Daoy (cell line): ENCODE measurements around the gene CDCP1. TPM values are rescaled to one million over a fixed set of nuclear protein-coding genes. Genes with fewer than 3 reads are reported as not detected.
A peak's percentile ranks its signal among the peaks of the same experiment; 100 is the strongest.

ENCODE experiments used
- DNase-seq: peaks from one replicate; pipeline ENCODE4 v3.0.0-alpha.2; 2015; ENCODE audit warnings: low read depth
- total RNA-seq: library from RNA; depleted of rRNA; stranded (reverse); fragments of >200 nt; shearing (Covaris generic); gene quantifications from 2 replicates; pipeline ENCODE4 v1.2.3, GENCODE V29; 2014

Gene CDCP1
- total RNA-seq, 1 experiment from 2014 or later, result 20.6 TPM

DNA sequence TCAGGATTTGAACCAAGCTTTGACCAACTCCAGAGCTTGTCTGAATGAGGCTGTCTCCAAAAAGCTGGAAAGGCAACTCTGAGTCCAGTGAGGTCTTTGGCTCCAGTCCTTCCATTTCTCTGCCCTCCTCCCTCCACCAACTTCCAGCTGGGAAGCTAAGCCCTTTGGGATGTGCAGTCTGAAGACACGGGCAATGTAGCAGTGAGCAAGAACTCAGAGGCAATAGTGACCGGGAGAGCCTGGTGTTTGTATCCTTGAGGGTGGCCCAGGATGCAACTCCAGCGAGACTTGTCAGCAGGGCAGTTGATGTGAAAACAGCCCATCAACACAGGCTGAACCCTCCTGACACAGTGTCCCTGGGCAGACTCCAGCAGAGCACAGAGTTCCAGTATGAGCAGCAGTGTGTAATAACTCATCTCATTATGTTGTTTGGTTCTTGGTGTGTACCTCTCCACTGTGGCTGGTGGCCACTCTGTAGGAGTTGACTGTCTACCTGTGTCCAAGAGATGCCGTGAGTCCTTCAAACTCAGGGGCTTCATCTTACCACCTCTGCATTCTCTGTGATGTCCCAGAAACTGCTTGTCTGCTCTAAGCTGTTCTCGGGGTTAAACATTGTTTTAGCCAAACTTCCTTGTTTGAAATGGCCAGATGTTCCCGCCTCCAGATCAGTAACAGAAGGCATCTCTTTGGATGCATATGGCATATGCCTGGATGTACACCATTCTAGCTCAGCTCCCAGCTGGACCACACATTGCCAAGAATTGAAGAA, 6.6 kb downstream of the CDCP1 start:
- DNase-seq, result no peak

- no peak for DNase-seq
These were observed 8.5 kb downstream of the CDCP1 start for GRCh38 chr3:45137656-45138181.

- DNase-seq, result no peak
These were observed 10.2 kb downstream of the CDCP1 start for GRCh38 chr3:45135959-45136358.

DNA sequence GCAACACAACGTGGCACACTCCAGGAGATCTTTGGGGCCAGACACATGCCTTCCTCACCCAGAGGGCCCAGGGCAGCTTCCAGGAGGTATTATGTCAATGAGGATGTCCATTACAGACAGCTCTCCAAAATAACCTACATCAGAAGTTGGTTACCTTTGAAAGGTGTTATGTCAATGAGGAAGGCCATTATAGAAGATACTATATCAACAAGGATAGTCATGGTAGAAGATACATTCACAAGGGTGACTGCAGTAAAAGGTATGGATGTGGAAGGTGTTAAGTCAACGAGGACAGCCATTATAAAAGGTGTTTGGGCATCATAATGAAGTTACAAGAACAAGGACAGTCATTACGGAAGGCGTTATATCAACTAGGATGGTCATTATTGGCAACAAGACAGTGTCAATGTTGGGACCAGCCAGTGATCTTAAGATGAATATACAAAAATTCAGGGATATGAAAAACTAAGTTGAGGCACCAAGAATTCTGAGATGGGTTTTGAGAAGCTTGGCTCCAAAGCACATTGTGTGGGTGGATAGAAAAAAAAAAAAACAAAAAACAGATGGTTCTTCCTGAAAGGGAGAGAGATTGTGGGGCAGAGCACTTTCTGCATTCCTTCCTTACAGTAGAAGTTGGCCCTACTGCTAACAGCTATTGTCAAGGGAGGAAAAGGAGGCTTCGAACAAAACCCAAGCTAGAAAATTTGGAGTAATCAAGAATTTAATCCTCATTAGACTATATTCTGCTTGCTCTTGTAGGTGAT, 11.2 kb downstream of the CDCP1 start:
- DNase-seq, result no peak

DNA sequence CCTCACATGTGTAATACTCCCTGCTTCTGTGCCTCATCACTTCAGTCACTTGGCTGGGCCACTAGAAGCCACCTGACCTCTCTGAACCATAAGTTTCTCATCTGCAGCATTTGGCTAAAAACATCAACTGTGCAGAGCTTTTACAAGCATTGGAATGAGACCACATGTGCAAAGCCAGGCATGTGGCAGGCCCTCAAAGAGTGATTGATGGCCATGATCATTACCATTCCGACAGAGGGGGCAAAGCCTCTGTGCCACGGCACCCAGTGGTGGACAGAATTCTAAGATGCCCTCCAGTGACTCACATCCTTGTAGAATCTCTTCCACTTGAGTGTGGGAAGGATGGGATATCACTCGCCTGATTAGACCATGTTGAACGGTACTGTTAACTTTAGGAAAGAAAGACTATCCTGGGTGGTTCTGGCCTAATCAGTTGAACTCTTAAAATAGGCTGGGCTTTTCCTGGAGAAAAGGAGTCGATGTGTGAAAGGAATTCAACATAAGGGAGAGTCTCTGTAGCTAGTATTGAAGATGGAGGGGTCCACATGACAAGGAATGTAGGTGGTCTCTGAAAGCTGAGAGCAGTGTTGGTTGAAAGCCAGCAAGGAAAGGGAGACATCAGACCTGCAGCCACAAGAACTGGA, 13.5 kb downstream of the CDCP1 start:
- DNase-seq, result peak; percentile 68

DNA sequence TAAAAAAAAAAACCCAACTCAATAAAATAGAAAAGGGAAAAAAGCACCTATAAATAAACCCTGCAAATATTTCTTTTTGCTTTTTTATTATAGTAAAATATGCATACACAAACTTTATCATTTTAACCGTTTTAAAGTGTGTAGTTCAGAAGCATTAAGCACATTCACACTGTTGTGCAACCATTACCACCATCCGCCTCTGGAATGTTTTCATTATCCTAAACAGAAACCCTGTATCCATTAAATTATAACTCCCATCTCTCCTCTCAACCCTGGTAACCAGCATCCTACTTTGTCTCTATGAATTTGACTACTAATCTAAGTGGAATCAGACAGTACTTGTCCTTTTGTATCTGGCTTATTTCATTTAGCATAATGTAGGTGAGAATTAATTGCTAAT, 15.0 kb downstream of the CDCP1 start:
- no peak for DNase-seq

GRCh38 chr3:45130476-45130875, 15.7 kb downstream of the CDCP1 start:
- DNase-seq, result no peak

DNA sequence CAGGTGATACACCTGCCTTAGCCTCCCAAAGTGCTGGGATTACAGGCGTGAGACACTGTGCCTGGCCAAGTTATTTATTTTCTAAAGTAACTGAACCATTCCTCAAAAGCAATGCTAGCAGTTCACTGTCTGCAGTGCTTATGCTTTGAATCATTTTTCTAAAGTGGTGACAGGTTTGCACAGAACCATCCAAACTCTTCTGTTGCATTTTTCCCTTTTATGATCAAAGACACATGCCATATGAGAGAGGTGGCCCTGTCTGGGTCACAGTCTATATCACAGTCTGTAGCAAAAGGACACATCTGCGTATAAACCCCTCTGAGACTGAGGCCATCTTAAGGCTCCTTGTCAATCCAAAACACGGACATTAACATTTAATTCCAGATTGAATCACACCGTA, 17.2 kb downstream of the CDCP1 start:
- no peak for DNase-seq

DNA sequence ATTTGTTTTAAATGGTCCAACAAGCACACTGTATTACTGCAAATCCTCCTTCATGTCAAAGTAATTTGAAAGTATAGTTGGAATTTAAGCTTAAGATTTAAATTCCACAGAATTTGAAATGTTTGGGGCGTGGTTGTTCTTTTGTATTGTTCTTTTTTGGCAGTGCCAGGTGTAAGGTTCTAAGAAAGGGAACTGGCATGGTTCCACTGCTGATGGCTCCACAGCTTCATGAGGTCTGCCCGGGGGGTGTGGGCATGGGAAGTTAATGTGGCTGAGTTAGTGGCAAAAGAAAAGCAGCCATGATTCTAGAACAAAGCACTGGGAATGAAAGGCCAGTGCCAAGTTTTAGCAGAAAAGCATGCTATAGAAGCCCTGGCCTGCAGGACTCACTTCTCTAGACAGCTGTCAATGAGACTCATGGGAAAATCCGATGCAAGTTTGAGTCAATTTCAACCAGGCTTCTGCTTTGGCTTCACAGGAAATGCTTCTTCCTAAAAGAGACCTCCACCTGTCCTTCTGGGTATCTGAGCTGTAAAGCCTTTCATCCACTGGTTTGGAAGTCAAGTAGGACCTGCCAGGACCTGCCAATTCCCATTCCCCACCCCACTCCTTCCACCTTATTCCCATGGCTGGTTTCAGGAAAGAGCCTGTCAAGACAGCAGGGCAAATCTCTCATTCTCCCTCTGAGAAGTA, 18.9 kb downstream of the CDCP1 start:
- no peak for DNase-seq

GRCh38 chr3:45126730-45127129, 19.4 kb downstream of the CDCP1 start:
- DNase-seq, result no peak

DNA sequence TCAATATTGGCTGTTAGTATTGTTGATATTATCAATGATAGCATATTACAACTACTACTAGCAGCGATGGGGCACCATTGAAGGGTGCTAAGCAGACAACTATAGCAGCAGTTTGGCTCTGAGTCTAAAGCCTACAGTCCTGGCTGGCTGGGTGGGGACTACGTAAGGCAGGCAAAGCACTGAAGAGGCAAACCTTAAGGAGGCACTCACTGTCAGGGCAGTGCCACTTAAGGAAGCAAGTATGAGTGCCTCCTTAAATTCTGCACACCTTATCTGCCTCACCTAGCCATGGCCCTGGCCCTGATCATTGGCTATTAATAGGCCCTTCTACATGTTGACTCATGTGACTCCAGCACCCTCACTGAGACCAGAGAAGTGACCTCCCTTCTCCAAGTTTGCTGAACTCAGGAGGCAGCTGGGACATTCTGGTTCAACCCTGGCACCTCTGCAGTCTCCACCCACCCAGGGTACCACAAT, 20.6 kb downstream of the CDCP1 start:
- DNase-seq, result no peak

DNA sequence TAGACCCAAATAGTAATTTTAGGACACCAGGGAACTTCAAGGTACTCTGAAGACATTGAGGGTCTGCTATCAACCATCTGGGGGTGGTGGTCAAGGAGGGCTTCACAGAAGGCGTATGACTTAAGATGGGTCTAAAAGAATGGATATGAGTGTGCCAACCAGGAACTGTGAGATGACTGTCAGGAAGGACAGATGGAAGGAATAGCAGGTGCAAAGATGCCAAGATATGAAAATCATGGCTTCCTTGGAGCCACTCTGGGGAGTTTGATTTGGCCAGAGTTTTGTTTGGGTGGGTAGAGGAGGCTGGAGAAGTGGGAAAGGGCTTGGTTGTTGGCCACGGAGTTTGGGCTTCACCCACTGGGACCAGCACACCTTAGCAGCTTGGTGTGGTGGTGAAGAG, 21.2 kb downstream of the CDCP1 start:
- DNase-seq, result no peak

GRCh38 chr3:45124352-45124751, 21.8 kb downstream of the CDCP1 start:
- peak; percentile 85 for DNase-seq

GRCh38 chr3:45123581-45124269, 22.5 kb downstream of the CDCP1 start:
- DNase-seq, result peak; percentile 86

GRCh38 chr3:45123030-45123429, 23.1 kb downstream of the CDCP1 start:
- DNase-seq, result no peak

DNA sequence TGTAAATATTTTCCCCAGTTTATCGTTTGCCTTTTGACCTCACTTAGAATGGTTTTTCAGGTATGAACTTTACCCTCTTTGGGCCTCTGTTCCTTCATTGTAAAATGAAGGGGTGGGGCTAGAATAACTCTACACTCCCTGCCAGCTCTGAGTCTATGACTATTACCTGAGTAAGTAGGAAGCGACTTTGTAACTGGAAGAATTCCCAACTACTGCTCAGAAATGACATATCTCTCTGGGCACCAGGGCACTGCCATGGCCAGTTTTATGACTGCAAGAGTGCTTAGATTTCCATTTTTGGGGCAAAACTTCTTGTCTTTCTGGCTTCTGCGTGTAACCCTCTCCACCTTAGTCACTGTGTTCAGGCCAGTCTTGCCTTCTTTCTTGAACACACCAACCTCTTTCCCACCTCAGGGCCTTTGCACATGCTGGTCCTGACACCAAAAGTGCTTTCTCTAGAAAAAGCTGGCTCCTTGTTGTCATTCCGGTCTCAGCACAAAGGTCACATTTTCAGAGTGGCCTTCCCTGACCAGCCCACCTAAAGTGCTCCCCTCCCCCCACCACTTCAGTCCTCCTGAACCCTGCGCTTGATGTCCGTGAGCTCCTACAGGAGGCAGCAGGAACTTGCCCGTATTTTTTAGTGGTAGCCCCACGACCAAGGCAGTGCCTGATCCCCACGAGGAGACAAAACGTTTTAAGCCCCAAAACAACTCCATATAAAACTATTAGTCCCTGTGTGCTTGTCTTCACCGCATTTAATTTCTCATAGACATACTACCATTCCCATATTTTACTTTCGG, 25.6 kb downstream of the CDCP1 start:
- no peak for DNase-seq

DNA sequence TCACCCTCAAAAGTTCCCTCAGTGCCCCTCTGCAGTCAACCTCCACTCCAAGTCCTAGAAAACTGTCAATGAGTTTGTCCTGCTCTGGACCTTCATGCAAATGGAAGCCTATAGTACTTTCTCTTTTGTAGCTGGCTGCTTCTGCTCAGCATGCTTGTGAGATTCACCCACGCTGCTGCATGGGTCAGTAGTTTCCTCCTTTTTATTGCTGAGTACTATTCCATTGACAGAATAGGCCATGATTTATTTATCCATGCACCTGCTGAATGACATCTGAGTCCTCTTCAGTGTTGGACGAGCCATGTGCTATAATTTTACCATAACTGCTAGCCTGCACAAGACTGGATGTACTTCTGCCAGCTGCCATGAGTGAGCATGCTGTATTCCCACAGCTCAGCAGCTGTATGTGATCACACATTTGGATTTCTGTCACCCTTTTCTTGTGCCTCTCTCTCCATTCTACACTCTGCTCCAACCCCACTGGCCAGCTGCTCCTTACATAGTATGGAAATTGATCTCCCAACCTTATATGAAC, 26.3 kb downstream of the CDCP1 start:
- DNase-seq, result no peak

- no peak for DNase-seq
These were observed 26.8 kb downstream of the CDCP1 start for GRCh38 chr3:45119376-45119775.

DNA sequence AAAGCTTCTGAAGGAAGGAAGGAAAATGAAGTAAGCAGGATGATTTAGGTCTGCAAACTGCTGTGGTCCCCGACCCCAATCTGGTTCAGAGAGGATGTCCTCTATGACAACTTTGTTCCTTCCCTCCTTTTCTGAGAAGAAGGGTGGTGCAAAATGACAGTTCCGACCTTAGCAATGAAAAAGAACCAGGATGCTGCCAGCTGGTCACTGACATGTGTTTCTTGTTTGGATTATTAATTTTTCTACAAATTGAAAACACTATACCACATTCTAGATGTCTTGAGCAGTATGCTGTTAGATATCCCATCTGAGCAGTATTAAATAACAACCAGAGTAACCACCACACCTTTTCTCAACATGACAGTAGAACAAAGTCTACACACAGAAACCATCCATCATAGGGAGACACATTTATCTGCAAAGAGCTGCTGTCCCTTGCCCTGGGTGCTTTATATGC, 27.5 kb downstream of the CDCP1 start:
- DNase-seq, result no peak

DNA sequence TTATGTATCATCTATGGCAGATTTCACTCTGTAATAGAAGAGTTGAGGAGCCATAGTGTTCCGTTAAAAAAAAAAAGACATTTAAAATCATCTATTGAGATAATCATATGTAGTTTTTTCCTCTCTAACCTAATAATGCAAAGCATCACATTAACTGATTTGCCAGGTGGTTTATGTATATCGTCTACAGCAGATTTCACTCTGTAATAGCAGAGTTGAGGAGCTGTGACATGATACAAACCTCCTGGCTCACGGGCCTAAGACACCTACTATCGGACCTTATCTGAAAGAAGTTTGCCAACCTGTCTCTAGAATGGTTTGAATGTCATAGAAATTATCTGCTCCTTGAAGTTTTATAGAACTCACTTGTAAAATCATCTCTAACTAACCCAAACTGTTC, 29.8 kb downstream of the CDCP1 start:
- no peak for DNase-seq
